Neural crest cell (in vitro differentiated cells): Measurements from ENCODE around the gene SYNJ2. TPM values are rescaled to one million over a fixed set of nuclear protein-coding genes. Genes with fewer than 3 reads are reported as not detected.

Source experiments
- DNase-seq: peaks from one replicate; pipeline ENCODE4 v3.0.0; 2021; ENCODE audit warnings: low read depth, mixed read lengths, low spot score
- H3K27ac Mint-ChIP-seq: one replicate; pipeline ENCODE4 v1.8.0; 2021; ENCODE audit warnings: mild to moderate bottlenecking, mixed read lengths; ENCODE audit not compliant: unreplicated experiment
- H3K27me3 Mint-ChIP-seq: 2 replicates; pipeline ENCODE4 v1.8.0; 2021; ENCODE audit warnings: low read depth, mild to moderate bottlenecking, mixed read lengths
- H3K36me3 Mint-ChIP-seq: 2 replicates; pipeline ENCODE4 v1.8.0; 2021; ENCODE audit warnings: low read depth, mild to moderate bottlenecking, mixed read lengths
- H3K4me1 Mint-ChIP-seq: 2 replicates; pipeline ENCODE4 v1.8.0; 2021; ENCODE audit warnings: mixed read lengths
- H3K4me3 Mint-ChIP-seq: one replicate; pipeline ENCODE4 v1.8.0; 2021; ENCODE audit warnings: mild to moderate bottlenecking, mixed read lengths
- H3K9me3 Mint-ChIP-seq: 2 replicates; pipeline ENCODE4 v1.8.0; 2021; ENCODE audit warnings: mixed read lengths
- CTCF ChIP-seq: fragments of 200-600 bp; sonication (generic); conservative IDR thresholded peaks from 2 replicates; pipeline ENCODE4 v1.5.0; 2021; ENCODE audit warnings: antibody characterized with exemption, mild to moderate bottlenecking
- total RNA-seq: library from RNA; stranded (reverse); gene quantifications from 2 replicates; pipeline ENCODE4 v1.2.1, GENCODE V29; 2021

SYNJ2 gene
- total RNA-seq, 1 donor from 2014 or later: 2.9 TPM

- Mint-ChIP-seq H3K36me3 (no peaks in the 10 kb centered on the region), H3K27ac (no peak overlapping the region), H3K9me3 (peaks cover 3% of the 10 kb centered on the region), H3K4me3 (no peak overlapping the region), H3K27me3 (peaks cover 23% of the 10 kb centered on the region), H3K4me1 (peaks cover 18% of the 10 kb centered on the region)
- DNase-seq: no peak
- no peak for TF ChIP-seq CTCF
These were observed 15.4 kb downstream of the SYNJ2 start for GRCh38 chr6:157996918-157997702.

GRCh38 chr6:157997893-157998608 is 16.4 kb downstream of the SYNJ2 start:
- H3K4me3 Mint-ChIP-seq: no peak overlapping the region
- H3K27ac Mint-ChIP-seq: no peak overlapping the region
- no peaks in the 10 kb centered on the region for H3K36me3 Mint-ChIP-seq
- H3K4me1 Mint-ChIP-seq: peaks cover 24% of the 10 kb centered on the region
- H3K27me3 Mint-ChIP-seq: peaks cover 27% of the 10 kb centered on the region
- DNase-seq: no peak
- H3K9me3 Mint-ChIP-seq: peaks cover 3% of the 10 kb centered on the region
- no peak for TF ChIP-seq CTCF

- H3K36me3 Mint-ChIP-seq: no peaks in the 10 kb centered on the region
- peaks cover 3% of the 10 kb centered on the region for H3K9me3 Mint-ChIP-seq
- H3K4me1 Mint-ChIP-seq: peaks cover 31% of the 10 kb centered on the region
- no peak overlapping the region for H3K27ac Mint-ChIP-seq
- DNase-seq: no peak
- no peak for TF ChIP-seq CTCF
- peaks cover 32% of the 10 kb centered on the region for H3K27me3 Mint-ChIP-seq
- H3K4me3 Mint-ChIP-seq: no peak overlapping the region
These were observed 17.1 kb downstream of the SYNJ2 start for GRCh38 chr6:157998707-157999167.

- H3K36me3 Mint-ChIP-seq: no peaks in the 10 kb centered on the region
- no peak overlapping the region for H3K4me3 Mint-ChIP-seq
- H3K27me3 Mint-ChIP-seq: peaks cover 36% of the 10 kb centered on the region
- no peaks in the 10 kb centered on the region for H3K9me3 Mint-ChIP-seq
- no peak for DNase-seq
- no peak for TF ChIP-seq CTCF
- no peak overlapping the region for H3K27ac Mint-ChIP-seq
- peaks cover 34% of the 10 kb centered on the region for H3K4me1 Mint-ChIP-seq
These were observed 17.7 kb downstream of the SYNJ2 start for GRCh38 chr6:157999168-158000051.
